H1 (cell line): ENCODE measurements around the gene TLE2. TPM values are rescaled to one million over a fixed set of nuclear protein-coding genes. Genes with fewer than 3 reads are reported as not detected.
A peak's percentile ranks its signal among the peaks of the same experiment; 100 is the strongest.

ENCODE experiments used
- ATF2 ChIP-seq: IDR thresholded peaks from 2 replicates; pipeline ENCODE4 v1.6.1; 2012; ENCODE audit warnings: low read length, inconsistent platforms
- CHD2 ChIP-seq: IDR thresholded peaks from 2 replicates; pipeline ENCODE4 v1.6.1; 2012; ENCODE audit warnings: low read length, improper control_type of control experiment
- CREB1 ChIP-seq: IDR thresholded peaks from 2 replicates; pipeline ENCODE4 v1.6.1; 2012; ENCODE audit warnings: inconsistent platforms
- CTCF ChIP-seq, 3 experiments: IDR thresholded peaks; 1 replicate in 2 of 3; 2 replicates in 1 of 3; pipeline versions ENCODE4 v1.5.1 to v1.6.1; 2011; ENCODE audit warnings: low read length in 3 of 3, mild to moderate bottlenecking in 3 of 3, inconsistent platforms in 2 of 3, low read depth in 1 of 3, moderate library complexity in 1 of 3; ENCODE audit not compliant: insufficient read depth in 1 of 3; ENCODE audit errors: control extremely low read depth in 1 of 3
- EGR1 ChIP-seq: IDR thresholded peaks from 2 replicates; pipeline ENCODE4 v1.6.1; 2011; ENCODE audit warnings: low read depth, low read length, borderline replicate concordance
- EP300 ChIP-seq, 2 experiments: IDR thresholded peaks; 1 replicate in 1 of 2; 2 replicates in 1 of 2; pipeline ENCODE4 v1.6.1; 2011 to 2012; ENCODE audit warnings: low read depth in 2 of 2, low read length in 2 of 2, mild to moderate bottlenecking in 2 of 2, borderline replicate concordance in 1 of 2, inconsistent platforms in 1 of 2, moderate library complexity in 1 of 2
- GABPA ChIP-seq: IDR thresholded peaks from 2 replicates; pipeline ENCODE4 v1.6.1; 2011; ENCODE audit warnings: mild to moderate bottlenecking, low read length, moderate library complexity, borderline replicate concordance; ENCODE audit not compliant: insufficient read depth
- HDAC2 ChIP-seq, 2 experiments: fragments of 300-600 bp in 1 of 2; sonication (generic) in 1 of 2; IDR thresholded peaks; 2 replicates each; pipeline ENCODE4 v1.6.1; 2011 to 2012; ENCODE audit warnings: low read depth in 2 of 2, low read length in 2 of 2, mild to moderate bottlenecking in 2 of 2, moderate library complexity in 2 of 2, borderline replicate concordance in 1 of 2, inconsistent platforms in 1 of 2
- HDAC6 ChIP-seq: IDR thresholded peaks from one replicate; pipeline ENCODE4 v1.7.1; 2012; ENCODE audit warnings: low read depth, mild to moderate bottlenecking, inconsistent platforms, low read length, moderate library complexity
- NANOG ChIP-seq: IDR thresholded peaks from 2 replicates; pipeline ENCODE4 v1.6.1; 2011; ENCODE audit warnings: low read length, low read depth, mild to moderate bottlenecking, inconsistent platforms; ENCODE audit not compliant: insufficient read depth, poor library complexity, severe bottlenecking
- RAD21 ChIP-seq, 2 experiments: IDR thresholded peaks in 1 of 2; conservative IDR thresholded peaks in 1 of 2; 2 replicates each; pipeline ENCODE4 v1.6.1; 2011; ENCODE audit warnings: low read depth in 2 of 2, low read length in 2 of 2, improper control_type of control experiment in 1 of 2, inconsistent platforms in 1 of 2, mild to moderate bottlenecking in 1 of 2, moderate library complexity in 1 of 2
- SP1 ChIP-seq: IDR thresholded peaks from 2 replicates; pipeline ENCODE4 v1.6.1; 2011; ENCODE audit warnings: low read depth, low read length
- SUZ12 ChIP-seq: fragments of 200-600 bp; sonication (generic); IDR thresholded peaks from 2 replicates; pipeline ENCODE4 v1.6.1; 2012; ENCODE audit warnings: mild to moderate bottlenecking, inconsistent platforms, low read length, moderate library complexity, mixed read lengths
- TEAD4 ChIP-seq: IDR thresholded peaks from 2 replicates; pipeline ENCODE4 v1.6.1; 2012; ENCODE audit warnings: low read depth, low read length, inconsistent platforms, mixed read lengths
- polyA plus RNA-seq, 7 experiments: library from polyadenylated mRNA; depleted of rRNA in 3 of 7; stranded (reverse) in 5 of 7; unstranded in 2 of 7; fragments of >200 nt in 5 of 7; fragments of 200-250 nt in 2 of 7; gene quantifications; 1 replicate in 5 of 7; 2 replicates in 1 of 7; 4 replicates in 1 of 7; pipeline versions ENCODE4 v1.2.1 to v1.2.3, GENCODE V29; 2011 to 2013; ENCODE audit warnings: missing spikeins in 2 of 7, mixed read lengths in 2 of 7
- total RNA-seq: library from RNA; stranded (reverse); fragmentation: NEBNext Ultra II Directional; extraction: Animal tissue kit (Norgen Biotek cat#: 25700); gene quantifications from 2 replicates; pipeline ENCODE4 v1.2.1, GENCODE V29; 2021

TLE2 gene
- total and polyA plus RNA-seq, 2 of the 8 experiments (the other 6 are each of a cell fraction or from before 2014, with no cell fraction given), result 8.0 to 11.5 TPM

- TF ChIP-seq ATF2 (0 out of 2 replicates have a peak, but pooled peaks have one; percentile 70), NANOG (peak; percentile 96), TEAD4 (peak; percentile 31), HDAC2 (IDR thresholded peaks at IDR 0.05; ENCODE audit: borderline replicate concordance in 1 of 2, low read depth in 2 of 2, low read length in 2 of 2) (peak; percentile 96 to 98), SP1 (peak; percentile 88), EP300 (IDR thresholded peaks at IDR 0.05; ENCODE audit: borderline replicate concordance in 1 of 2, low read depth in 2 of 2, low read length in 2 of 2) (0 out of 3 replicates have a peak, but pooled peaks of 1 of the 2 experiments have one; percentile 59), SUZ12 (no peak), EGR1 (peak; percentile 79; the same call in 1 of the 2 replicates), CREB1 (no peak), RAD21 (IDR thresholded peaks at IDR 0.05 in 1 of 2, conservative IDR thresholded peaks at IDR 0.05 in 1 of 2; ENCODE audit: low read depth in 2 of 2, low read length in 2 of 2) (peak; percentile 0 to 5; a peak in 2 of 4 replicates), HDAC6 (no peak), GABPA (0 out of 2 replicates have a peak, but pooled peaks have one; percentile 49), CTCF (IDR thresholded peaks at IDR 0.05; ENCODE audit: control extremely low read depth in 1 of 3, insufficient read depth in 1 of 3, low read depth in 1 of 3, low read length in 3 of 3) (peak in 1 of 3 experiments; percentile 6; a peak in 1 of 4 replicates), CHD2 (0 out of 2 replicates have a peak, but pooled peaks have one; percentile 17)
Observed at GRCh38 chr19:2983351-2984214, 45.5 kb downstream of the TLE2 start (continued).
